BE2C (cell line): ENCODE measurements around the gene CCHCR1.

ENCODE experiments used
- DNase-seq: peaks from one replicate; pipeline ENCODE4 v3.0.0-alpha.2; 2020
- H3K27me3 ChIP-seq: fragments of 250-450 bp; sonication (Bioruptor Pico); 2 replicates; pipeline ENCODE4 v1.5.1; 2020; ENCODE audit warnings: mild to moderate bottlenecking
- H3K36me3 ChIP-seq: fragments of 250-450 bp; sonication (Bioruptor Pico); 2 replicates; pipeline ENCODE4 v1.5.1; 2020; ENCODE audit warnings: mild to moderate bottlenecking
- H3K4me1 ChIP-seq: fragments of 250-450 bp; sonication (Bioruptor Pico); 2 replicates; pipeline ENCODE4 v1.5.1; 2020
- H3K4me3 ChIP-seq: 2 replicates; pipeline ENCODE4 v1.5.1; 2011; ENCODE audit warnings: low read depth, low read length
- H3K9me3 ChIP-seq: fragments of 250-450 bp; sonication (Bioruptor Pico); 2 replicates; pipeline ENCODE4 v1.5.1; 2020
- CTCF ChIP-seq: IDR thresholded peaks from 2 replicates; pipeline ENCODE4 v1.5.1; 2012; ENCODE audit warnings: mild to moderate bottlenecking, low read depth, low read length

Gene CCHCR1

GRCh38 chr6:31113861-31114540 is 43.6 kb downstream of the CCHCR1 start:
- no peak overlapping the region for H3K4me3 ChIP-seq

DNA sequence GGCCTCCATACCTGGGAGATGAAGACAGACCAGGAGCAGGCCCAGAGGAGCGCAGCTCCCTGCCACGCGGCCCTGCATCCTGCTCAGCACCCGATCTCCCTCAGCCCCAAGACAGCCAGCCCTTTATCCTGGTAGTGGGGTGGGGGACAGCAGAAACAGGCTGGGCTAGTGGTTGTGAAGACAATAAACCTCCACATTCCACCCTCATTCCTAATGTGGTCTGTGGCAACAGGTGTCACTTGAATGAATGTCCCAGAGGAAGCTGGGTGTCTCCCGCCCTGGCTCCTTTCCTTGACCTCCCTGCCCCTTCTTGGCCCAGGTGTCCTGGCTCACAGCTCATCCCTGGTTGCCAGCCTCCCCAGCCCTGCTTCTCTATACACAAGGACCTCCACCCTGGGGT is 45.1 kb downstream of the CCHCR1 start, which contains the start of gene C6orf15:
Gene C6orf15, minus strand, starts transcription at position 98 of the 400 bp plus-strand sequence. Its CDS starts 20 bp downstream, at position 78.
- no peak within 1 kb of the TSS for H3K4me3 ChIP-seq
- H3K27me3 ChIP-seq, result peaks cover 48% of the 10 kb centered on the region
- no peak for TF ChIP-seq CTCF
- H3K36me3 ChIP-seq, result no peaks in the 10 kb centered on the region
- H3K9me3 ChIP-seq, result no peaks in the 10 kb centered on the region
- no peaks in the 10 kb centered on the region for H3K4me1 ChIP-seq
- no peak for DNase-seq

More at GRCh38 chr6:31113861-31114540, 43.6 kb downstream of the CCHCR1 start:
- TF ChIP-seq CTCF, result no peak
- Histone ChIP-seq H3K9me3 (no peaks in the 10 kb centered on the region), H3K27me3 (peaks cover 56% of the 10 kb centered on the region), H3K36me3 (no peaks in the 10 kb centered on the region), H3K4me1 (no peaks in the 10 kb centered on the region)
- DNase-seq, result no peak

DNA sequence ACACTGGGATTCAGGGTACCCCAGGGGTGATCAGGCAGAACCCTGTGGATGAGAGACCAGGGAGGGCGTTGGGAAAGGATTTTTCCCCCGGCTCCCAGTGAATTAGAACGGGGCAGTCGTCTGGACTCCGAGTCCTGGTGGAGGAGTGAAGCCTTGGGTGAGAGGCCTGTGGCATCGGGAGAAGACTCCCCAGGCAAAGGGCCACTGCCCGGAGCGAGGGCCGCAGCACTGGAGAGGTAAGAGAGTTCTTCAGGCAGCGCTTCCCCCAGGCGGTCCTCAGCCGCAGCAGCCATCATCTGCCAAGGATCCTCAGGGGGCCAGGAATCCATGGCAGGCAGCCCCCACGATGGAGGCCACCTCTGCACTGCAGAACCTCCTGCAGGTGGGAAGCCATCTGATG is 45.9 kb downstream of the CCHCR1 start:
- Histone ChIP-seq H3K4me1 (no peaks in the 10 kb centered on the region), H3K36me3 (no peaks in the 10 kb centered on the region), H3K4me3 (no peak overlapping the region), H3K9me3 (no peaks in the 10 kb centered on the region), H3K27me3 (peaks cover 46% of the 10 kb centered on the region)
- no peak for DNase-seq
- no peak for TF ChIP-seq CTCF

GRCh38 chr6:31110825-31111582 is 46.6 kb downstream of the CCHCR1 start:
- H3K4me3 ChIP-seq, result no peak overlapping the region
- no peaks in the 10 kb centered on the region for H3K4me1 ChIP-seq
- H3K36me3 ChIP-seq, result no peaks in the 10 kb centered on the region
- no peaks in the 10 kb centered on the region for H3K9me3 ChIP-seq
- peaks cover 41% of the 10 kb centered on the region for H3K27me3 ChIP-seq
- DNase-seq, result no peak
- no peak for TF ChIP-seq CTCF

DNA sequence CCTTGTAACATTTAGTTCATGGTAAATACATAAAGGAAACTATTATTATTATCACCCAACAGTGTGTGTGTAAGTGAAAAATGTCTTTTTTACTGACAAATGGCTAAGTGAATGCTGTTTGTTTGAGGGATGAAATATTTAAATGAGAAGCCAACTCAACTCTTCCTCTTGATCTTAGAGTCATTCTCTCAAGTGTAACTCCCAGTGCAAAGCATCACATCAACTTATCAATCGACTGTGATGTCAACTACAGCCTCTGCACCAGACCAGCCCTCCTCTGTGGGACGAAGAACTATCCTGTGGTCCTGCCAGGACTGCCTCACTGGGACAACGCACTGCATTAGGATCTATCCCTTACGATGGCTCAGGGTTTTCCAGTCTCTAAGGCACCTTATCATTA is 50.5 kb downstream of the CCHCR1 start:
- peaks cover 22% of the 10 kb centered on the region for H3K27me3 ChIP-seq
- no peaks in the 10 kb centered on the region for H3K4me1 ChIP-seq
- no peak overlapping the region for H3K4me3 ChIP-seq
- no peak for TF ChIP-seq CTCF
- H3K9me3 ChIP-seq, result no peaks in the 10 kb centered on the region
- H3K36me3 ChIP-seq, result no peaks in the 10 kb centered on the region
- no peak for DNase-seq

- H3K4me3 ChIP-seq, result no peak overlapping the region
- no peaks in the 10 kb centered on the region for H3K36me3 ChIP-seq
- H3K9me3 ChIP-seq, result no peaks in the 10 kb centered on the region
- no peak for DNase-seq
- no peak for TF ChIP-seq CTCF
- no peaks in the 10 kb centered on the region for H3K4me1 ChIP-seq
- no peaks in the 10 kb centered on the region; the same call in 1 of the 2 replicates for H3K27me3 ChIP-seq
Observed at GRCh38 chr6:31103136-31103535, 54.5 kb downstream of the CCHCR1 start.
